GM04504 (cell line): Measurements from ENCODE around the gene SSTR3.
A peak's percentile ranks its signal among the peaks of the same experiment; 100 is the strongest.

Experiments used
- DNase-seq: peaks from one replicate; pipeline ENCODE4 v3.0.0-alpha.2; 2012; ENCODE audit warnings: low read depth

Gene SSTR3

DNA sequence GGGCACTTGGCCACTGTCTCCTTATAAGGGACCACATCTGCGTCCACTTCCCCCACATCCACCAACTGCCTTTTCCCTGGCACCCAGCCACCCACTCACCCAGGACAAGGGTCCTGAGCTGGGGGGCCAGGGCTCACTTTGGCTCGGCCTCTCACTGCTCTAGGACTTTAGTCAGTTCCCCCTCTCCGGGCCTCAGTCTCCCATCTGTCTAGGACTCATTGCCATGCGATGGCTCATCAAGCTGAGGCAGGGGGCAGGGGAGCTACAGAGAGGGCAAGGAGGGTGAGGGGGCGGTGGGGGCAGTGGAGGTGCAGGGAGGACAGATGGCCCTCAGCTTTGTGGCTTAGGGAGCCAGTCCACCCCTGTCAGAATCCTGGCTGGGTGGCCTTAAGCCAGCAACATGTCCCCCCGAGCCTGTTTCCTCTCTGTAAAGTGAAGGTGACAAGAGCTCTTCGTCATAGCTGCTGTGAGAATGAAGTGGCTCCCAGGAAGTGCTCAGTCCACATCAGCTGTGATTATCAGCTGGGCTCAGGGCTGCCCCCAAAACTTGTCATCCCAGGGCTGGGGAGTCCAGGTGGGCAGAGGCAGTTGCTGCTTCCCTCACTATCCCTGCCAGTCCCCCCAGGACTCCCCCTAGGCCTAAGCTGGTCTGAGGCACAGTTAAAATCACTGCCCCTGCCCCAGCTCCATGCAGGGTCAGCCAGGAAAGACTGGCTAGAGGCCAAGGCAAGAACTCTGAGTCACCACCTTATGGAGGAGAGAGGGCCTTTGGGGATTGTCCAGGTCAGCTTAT lies 16.9 kb upstream of the SSTR3 start:
- DNase-seq: peak; percentile 67

DNA sequence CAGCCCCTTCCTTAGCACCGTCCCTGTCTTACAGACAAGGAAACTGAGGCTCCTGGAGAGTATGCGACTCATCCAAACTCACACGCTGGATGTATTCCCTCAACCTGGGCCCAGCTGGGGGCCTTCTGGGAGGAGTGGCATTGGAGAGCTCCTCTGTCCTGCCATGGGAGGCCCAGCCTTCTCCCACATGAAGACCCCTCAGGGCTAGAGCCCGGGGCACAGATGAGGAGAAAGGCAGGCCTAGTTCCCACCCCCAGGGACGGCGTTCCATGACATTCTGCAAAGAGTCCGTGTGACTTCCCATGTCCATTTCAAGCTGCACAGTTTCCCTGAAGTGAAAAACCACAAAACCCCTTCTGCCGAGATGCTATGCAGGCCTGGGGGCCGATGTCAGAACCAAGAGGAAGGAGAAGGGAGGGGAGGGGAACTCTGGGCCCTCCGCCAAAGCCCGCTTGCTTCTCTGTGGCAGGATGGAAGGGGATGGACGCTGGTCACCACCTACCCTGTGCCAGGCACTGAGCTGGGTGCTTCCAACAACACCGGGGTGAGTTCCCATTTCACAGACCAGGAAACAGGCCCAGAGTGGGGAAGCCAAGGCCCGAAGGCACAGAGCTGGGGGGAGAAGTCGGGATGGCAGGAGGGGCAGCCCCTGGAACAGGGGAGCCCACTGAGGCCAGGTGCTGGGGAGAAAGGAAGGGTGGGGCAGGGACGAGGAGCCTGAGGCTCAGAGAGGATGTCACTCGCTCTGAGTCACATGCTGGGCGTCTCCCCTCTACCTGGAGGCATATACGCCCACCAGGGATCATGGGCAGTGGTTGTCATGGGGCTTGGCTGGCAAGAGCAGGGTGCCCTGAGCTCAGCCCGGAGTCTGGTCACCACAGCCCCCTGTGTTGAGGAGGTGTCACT lies 16.1 kb upstream of the SSTR3 start:
- DNase-seq: no peak

DNA sequence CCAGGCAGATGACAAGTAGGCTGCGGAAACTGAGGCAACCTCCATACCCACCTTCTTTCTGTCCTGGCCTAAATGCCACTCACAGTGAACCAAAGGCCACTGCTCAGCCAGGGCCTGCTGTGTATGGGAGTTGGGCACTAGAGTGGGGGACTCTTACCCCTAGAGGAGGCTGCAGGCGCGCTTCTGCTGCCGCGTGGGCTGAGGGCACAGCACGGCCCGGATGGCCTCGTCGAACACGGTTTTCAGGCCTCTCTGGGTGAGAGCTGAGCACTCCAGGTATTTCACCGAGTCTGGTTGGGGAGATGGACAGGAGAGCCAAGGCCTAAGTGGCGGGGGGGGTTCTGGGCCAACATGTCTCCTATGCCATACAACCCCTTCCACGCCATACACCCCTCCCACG lies 14.2 kb upstream of the SSTR3 start:
- DNase-seq: no peak

DNA sequence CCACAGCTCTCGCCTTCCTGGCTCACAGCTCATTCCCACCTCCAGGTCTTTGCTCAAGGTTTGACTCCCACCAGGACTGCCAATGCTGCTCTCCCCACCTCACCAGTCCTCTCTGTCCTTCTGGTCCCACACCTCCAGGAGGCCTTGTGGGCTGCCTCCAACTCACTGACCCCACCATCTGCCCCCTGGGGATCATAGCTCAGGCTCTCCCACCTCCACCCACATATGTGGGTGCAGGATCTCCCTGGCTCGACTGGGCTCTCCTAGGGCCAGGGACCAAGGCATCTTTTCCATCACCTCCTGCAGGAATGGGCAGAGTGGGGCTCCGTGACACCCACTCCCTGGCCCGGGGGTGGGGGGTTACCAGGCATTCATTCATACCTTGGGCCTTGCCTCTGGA lies 13.8 kb upstream of the SSTR3 start:
- DNase-seq: no peak

DNA sequence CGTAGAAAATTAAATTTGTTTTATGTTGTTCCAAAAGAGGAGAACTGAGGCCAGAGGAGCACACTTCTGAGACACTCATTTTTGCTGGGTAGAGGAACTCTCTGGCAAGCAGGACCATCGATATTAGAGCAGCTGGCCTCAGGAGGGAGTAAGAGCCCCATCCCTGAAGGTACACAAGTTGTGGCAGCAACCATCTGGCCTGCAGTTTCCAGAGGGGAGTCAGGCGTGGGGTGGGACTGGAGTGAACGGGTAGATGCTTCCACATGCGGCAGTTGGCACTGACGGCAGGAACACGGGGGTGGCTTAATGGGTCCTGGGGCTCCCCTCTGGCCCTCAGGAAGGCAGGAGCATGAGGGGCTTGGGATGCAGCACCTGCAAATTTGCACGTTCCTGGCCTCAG lies 13.2 kb upstream of the SSTR3 start:
- DNase-seq: no peak

DNA sequence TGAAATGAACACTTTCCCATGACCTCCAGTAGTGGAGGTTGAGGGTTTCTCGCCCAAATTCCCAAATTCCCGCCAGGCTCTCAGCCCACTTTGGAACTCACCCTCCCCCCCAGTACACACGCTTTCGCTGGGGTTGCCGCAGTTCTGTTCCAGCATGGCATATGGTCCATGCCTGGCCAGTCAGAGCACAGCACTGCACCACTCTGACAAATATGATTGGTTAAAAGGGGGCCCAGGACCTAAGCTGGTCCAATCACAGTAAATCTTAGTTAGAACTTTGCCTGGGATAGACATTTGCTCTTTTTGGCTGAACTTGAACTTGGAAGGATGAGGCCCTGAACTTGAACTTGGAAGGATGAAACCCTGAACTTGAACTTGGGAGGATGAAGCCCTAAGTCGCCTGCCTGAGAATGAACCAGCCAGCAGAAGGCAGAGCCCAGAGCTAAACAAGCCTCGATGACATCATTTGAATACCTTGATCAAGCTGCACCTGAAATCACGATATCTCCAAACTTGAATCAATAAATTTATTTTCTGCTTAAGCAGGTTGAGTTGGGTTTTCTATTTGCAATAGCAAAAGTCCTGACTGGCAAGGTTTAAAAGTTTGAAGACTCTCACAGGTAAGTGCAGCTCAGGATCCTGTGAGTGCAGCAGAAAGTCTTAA lies 12.6 kb upstream of the SSTR3 start:
- no peak for DNase-seq

DNA sequence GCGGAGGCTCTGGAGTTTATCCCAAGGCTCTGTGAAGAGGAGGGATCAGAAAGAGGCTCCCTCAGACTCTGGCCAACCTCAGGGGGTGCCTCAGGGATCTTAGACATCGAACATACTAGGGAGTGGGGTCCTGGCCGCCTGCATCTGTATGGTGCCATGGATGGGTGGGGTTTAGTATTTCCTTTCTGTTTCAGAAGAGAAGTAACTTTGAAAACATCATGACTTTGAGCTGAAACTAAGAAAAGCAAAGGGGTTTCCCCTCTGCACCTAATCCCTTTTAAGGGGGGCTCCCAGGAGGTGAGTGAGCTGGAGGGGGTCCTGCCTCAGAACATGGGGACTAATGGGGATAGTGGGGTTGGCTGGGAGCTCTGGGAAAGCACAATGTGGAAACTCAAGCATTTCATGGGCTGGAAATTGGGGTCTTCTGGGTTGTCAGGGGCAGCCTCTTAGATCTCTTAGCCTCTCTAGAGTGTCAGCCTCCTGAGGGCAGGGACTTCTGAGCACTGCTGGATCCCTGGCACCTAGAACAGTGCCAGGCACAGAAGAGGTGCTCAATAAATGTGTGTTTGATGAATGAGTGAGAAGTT lies 11.8 kb upstream of the SSTR3 start:
- DNase-seq: no peak

DNA sequence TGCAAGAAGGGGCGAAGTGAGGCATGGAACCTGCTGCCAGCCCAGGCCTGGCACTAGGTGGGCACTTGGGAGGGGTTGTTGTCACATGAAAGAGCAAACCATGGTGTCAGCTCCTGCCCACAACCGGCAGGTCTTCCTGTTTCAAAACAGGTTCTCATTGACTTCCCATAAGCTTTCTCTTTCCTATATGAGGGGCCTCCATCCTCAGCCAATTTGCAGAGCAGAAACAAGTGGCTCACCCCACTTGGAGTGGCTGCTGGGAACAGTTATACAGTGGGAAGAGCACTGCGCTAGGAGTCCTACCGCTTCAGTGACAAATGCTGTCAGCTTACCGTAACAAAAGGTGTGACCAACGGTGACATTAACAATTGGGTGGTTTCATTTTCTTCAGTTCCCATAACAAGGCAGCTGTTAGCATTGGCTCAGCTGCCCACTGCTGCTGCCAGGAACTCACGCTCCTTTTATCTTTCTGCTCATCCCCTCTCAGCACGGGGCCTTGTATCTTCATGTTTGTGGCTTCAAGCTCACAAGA lies 10.2 kb upstream of the SSTR3 start:
- DNase-seq: no peak

DNA sequence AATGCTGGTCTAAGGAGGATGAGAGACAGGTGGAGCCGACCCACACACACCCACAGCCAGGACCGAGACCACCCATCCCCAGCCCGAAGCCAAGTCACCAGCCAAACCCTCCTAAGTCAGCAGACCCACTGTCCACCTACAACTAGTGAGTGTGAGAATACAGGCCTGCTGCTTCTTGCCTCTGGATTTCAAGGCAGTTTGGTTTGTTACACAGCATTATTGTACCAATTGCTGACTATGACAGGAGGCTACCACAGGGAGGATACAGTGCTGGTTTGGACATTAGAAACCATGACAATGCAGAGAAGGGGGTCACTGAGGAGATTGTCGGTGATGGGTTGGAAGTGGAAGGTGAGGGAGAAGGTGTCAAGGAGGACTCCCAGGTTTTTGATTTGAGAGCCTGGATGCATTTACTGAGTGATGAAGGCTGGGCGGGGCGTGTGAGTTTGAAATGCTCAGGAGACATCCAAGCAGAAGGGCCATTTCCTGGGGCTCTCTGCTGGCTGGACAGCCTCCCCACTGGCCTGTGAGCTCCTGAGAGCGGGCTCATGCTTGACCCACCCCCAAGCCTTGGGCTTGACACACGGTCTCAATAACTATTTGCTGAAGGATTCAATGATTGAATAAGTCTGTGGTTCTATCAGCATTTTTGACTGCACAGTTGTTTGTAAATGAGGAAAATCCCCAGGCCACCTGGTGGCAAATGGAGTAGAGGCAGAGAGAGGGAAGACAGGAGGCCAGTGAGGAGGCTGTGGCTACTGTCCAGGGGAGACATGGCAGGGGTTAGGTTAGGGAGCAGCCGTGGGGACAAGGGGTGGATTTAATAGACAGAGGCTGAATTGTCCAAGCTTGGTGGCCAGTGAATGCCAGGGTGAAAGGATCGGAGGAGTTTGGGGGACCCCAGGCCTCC lies 9.4 kb upstream of the SSTR3 start:
- DNase-seq: no peak

DNA sequence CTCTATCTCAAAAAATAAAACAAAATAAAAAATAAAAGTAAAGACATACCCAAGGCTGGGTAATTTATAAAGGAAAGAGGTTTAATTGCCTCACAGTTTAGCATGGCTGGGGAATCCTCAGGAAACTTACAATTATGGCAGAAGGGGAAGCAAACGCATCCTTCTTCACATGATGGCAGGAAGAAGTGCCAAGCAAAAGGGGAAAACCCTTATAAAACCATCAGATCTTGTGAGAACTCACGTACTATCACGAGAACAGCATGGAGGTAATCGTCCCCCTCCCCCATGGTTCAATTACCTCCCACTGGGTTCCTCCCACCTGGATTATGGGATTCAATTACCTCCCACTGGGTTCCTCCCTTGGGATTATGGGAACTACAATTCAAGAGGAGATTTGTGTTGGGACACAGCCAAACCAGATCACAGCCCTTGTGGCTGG lies 8.3 kb upstream of the SSTR3 start:
- no peak for DNase-seq

DNA sequence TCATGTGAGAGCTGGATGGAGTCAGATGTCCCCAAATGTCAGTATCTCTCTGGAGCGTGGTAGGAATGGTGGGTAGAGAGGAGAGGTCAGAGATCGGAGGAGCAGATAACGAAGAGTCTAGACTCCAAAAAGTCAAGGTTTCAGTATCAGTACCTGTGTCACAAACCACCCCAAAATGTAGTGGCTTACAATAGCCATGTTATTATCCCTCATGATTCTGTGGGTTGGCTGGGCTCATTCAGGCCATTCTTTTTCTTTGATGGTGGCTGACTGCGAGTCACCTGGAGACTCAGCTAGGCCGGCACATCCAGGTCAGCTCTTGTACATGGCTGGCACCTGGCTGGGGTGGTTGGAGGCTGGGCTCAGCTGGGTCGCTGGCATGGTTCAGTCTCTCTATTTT lies 7.3 kb upstream of the SSTR3 start:
- no peak for DNase-seq

DNA sequence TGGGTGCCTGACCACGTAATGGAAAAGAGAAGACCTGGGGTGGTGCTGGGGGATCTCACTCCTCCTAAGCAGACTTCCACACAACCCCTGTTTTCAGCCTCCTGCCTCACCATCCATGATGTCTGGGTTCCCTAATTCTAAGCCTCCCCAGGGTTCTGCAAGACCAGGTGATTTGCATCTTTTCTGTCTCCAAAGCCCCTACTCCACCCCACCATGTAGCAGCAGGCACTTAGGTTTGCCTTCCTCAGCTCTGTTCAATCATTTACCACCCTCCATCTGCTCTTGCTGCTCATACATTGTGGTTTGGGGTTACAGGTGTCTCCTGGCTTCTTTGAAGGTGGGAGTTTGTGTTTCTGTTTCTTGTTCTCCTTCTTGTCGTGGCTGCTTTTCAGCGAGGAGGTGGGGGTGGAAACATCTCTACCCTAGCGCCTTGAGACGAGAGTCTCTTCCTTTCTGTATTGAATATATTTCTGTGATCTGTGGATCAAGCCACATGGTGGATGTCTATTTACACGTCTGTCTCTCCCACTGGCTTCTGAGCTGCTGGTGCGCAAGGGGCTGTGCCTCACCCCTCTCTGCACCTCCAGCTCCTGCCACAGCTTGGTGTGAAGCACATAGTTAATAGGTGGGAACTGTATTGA lies 6.6 kb upstream of the SSTR3 start:
- no peak for DNase-seq

DNA sequence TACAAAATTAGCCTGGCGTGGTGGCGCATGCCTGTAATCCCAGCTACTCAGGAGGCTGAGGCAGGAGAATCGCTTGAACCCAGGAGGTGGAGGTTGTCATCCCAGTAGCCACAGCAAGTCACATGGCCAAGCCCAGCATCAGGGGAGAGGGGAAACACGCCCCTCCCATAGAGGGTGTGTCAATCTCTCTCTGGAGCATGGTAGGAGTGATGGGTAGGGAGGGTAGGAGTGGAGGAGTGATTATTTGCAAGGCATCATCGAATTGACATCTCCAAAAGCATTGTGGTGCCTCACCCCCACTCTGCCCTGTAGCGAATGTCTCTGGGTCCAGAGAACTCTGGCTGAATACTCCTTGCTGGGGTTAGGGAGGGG lies 6.1 kb upstream of the SSTR3 start:
- no peak for DNase-seq

DNA sequence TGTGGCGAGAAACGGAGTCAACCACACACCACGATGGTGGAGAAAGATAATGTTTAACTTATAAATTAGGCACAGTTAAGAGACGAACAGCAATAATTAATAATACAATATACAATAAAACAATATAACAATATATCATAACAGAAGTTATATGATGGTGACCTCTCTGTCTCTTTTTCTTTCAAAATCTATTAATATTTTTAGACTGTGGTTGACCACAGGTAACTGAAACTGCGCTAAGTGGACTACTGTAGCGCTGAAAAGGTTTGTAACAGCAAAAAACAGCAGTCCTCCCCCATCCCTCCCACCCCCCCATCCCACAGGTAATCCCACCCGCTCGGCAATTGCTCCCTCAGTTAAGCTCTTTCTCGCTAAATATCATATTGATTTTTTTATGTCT lies 3.6 kb upstream of the SSTR3 start:
- DNase-seq: no peak

DNA sequence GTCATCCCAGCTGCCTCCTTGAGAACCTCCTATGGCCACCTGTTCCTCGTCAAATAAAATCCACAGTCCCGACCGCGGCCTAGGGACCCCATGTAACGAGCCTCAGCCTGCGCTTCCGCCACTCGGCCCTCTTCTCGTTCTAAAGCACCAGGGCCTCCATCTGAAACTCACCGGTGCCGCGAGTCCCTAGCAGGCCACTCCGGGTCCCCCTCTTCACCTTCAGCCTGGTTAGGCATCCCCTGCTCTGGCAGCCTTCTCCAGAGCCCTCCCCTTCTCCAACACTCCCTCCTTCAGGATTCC lies 2.4 kb upstream of the SSTR3 start:
- DNase-seq: no peak

DNA sequence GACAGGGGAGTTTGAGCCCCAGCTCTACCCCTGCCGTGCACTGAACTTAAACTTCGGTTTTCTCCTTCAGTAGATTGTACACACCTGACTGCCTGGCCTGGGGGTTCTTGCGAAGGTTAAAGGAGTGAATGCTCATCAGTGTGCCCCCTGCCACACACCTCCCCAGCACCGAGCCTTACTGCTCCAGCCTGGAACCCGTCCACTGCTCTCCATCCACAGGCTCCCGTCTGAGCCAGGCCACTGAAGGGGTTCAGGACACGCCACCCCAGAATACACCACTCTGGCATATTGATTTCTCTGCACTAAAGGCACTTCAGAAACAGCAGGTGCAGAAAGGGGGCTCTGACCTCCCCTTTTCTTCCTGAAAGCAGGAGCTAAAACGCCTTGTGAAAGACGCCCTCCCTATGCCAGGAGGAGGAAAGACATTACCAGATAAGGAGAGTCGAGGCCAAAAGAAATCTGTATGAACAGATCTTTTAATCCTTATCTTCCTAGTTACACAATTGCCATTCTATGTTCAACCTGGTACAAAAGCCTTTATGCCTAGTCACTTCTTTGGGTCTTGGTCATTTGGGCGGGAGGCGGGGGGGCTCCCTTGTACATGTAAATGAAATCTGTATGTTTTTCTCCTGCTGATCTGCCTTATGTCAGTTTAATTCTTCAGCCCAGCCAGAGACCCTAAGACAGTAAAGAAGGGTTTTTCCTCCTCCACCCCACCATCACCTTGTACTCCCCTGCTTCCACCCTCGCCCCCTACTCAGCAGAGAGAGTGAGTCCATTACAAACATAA lies 1.9 kb upstream of the SSTR3 start:
- no peak for DNase-seq

DNA sequence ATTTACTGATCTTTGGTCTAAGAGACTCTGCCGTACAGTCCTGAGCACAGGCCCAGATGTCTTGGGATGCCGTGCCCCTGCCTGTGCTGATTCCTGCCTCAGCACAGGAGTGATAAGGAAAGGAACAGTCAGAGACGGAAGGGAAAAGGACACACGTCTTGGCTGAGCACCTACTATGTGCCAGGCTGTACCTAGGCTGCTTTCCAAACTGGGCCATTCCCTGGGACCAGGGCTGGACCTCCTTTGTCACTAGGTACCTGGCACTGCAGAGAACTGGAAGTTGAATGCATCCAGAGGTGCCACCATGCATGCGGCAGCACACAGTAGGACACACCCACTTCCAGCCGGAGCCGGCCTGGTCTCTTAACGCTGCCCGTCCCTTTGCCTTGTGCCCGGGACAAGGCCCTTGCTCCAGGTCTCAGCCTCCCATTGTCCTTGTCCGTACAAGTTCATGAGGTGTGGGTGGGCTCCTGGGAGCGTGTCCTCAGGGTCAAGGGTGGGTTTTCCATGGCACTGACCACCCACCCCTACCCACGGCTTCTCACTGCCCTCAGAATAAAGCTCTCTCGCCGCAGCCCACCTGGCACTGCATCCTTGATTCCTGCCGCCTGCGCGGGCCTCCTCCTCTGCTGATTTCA lies 1.1 kb upstream of the SSTR3 start:
- no peak for DNase-seq

DNA sequence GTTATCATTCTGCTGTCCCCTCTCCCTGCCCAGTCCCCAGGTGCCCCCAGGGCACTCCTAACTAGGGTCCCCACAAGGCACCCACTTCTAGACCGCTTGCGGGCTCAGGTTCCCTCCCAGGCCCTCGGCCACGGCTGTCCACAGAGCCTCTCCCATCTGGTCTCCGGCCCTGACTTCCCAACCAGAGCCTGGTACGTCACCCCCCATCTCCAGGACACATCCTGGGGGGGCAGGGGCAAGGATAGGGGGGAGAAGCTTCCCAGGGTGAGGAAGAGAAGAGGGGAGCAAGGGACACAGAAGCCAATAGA lies 457 bp downstream of the SSTR3 start:
- DNase-seq: no peak

DNA sequence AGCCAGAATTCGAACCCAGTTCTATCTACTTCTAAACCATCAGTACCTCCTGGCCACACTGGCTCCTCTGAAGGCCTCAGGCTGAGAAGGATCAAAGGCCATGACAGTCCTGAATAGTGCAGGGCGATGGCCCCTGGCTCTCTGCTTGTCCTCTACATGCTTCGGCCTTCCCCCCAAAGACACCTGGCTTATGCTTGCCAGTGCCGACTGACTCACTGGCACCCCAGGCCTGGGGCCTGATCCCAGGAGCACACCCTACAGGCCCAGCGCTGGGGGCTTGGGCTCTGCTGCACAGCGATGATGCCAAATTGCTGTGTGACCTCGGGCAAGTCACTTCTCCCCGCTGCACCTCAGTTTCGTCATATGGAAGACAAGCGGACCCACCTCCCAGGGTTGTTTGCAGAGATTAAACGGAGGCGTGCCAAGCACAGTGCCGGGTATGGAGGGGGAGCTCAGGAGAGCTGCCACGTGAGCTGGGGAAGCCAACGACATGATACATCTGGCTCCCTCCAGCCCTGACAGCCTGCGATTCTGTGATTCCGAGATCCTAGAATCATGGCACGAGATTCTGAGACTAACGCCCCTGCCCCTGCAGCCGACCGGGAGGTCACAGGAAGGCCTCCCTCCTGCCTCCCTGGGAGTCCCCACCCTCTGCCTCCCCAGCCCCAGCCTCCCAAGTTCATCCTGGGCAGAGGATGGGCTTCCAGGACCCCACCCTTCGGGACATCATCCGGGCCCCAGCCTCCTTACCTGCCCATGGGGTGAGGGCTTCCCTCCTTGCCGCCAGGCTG lies 1.0 kb downstream of the SSTR3 start:
- no peak for DNase-seq
